ENCODE results near the gene SLC28A2.
"Not testable (repeated sequence)": the region's sequence is repeated elsewhere in the genome, so short reads cannot be mapped to it uniquely, and the experiment has no call there.

The SLC28A2 gene

GRCh38 chr15:45251888-45252287 lies at the start of gene SLC28A2:
SLC28A2 (plus strand) TSS chr15:45252234; CDS start chr15:45253216, 982 bp downstream.
- DNase-seq: no peak

DNA sequence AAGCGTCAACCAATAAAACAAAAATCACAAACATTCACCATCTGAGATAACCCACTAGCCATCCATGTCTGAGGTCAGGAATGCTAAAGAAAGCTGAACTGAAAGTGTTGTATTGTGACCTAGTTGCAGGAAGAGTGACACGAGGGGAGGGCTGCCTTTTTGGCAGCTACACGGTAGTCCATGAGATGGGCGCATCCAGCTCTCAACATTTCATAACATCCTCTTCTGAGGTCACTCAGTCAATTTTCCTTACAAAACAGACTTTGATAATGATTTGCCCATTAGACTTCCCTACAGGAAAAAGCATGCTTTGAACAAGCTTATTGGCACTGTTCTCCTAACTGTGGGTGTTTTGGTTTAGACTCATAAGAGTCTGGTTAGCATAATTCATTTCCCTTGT lies 48.9 kb upstream of the SLC28A2 start:
- DNase-seq: no peak

DNA sequence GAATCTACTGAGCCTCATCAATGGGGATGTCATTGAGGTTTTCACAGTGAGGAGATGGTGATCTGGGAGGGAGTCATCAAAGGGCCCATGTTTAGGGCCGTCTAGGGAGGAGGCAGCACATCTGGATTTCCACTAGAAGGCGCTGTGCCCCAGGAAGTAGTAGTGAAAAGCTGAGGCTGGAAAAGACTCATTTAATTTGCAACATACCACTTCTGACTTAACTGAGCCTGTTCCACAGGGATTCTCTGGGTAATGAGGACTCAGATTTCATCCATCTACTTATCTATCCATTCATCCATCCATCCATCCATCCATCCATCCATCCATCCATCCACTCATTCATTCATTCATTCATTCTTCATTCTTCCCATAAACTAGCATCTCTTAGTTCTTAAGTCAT lies 46.8 kb upstream of the SLC28A2 start:
- peak; percentile 74 for DNase-seq

- DNase-seq: no peak
These were observed 39.5 kb upstream of the SLC28A2 start for GRCh38 chr15:45212493-45212892.

- no peak for DNase-seq
These were observed 30.9 kb upstream of the SLC28A2 start for GRCh38 chr15:45221053-45221599.

DNA sequence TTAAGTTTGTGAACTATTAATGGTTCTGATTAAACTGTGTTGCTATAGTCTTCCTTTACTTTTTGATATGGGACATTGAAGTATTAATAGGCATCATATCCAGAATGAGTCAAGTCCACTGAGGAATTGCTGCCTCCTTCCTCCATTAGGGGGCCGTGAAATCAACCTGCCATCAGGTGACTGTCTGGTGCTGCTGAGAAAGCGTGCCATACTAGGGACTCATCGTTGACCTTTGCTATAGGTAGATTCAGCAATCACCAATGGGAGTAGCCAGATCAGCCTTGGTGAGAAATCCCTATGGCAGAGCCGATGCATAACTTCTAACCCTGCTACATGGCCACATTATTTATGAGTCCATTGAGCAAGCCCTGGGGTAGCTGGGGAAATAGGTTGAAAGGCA lies 30.1 kb upstream of the SLC28A2 start:
- DNase-seq: no peak

GRCh38 chr15:45224621-45225217 lies 27.3 kb upstream of the SLC28A2 start:
- no peak for DNase-seq

GRCh38 chr15:45225506-45226273 lies 26.3 kb upstream of the SLC28A2 start:
- DNase-seq: no peak

DNA sequence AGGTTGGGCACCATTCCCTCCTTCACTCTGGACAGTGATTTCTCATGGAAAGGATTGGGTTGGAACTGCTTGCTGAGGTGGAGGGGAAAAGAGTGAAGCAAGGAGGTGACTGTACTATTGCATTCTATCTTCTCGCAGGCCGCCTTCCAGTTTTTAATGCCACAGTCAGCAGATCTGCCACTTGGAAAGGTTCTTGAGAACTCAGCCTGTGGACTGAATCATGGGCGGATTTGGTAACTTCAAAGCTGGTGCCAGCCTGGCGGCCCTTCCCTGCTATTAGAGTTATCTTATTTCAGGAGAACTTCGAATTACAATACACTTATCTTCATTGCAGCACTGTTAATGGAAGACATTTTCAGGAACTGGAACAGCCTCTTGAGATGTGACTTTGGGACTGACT lies 23.1 kb upstream of the SLC28A2 start:
- DNase-seq: no peak

DNA sequence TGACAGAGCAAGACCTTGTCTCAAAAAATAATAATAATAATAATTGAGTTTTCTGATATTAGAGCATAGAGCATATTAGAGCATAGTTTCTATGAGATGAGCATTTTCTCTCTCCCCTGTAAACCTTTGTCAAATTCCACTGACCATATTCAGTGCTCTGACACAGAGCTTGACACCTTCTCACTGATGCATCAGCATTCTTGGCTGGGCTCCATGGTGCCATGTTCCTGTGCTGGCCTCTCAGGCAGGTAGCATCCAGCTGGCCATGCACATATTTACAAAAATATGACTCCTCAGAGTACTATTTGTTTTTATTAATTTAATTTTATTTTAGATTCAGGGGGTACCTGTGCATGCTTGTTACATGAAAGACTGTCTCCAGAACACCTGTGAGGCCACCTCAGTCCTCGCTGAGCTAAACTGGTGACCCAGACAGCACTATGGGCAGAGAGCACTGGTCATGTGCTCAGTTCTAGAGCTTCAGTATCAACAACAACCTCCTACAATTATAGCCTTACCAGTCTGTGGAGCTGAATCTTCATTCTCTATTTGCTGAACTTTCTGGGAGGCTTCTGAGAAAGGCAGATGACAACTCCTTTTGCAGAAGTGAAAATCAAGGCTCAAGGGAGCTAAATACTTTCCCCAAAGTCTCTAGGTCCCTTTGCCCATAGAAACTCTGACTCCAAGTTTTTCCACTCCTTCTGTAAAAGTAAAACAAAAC lies 21.6 kb upstream of the SLC28A2 start:
- DNase-seq: no peak

GRCh38 chr15:45231132-45231531 lies 20.9 kb upstream of the SLC28A2 start:
- DNase-seq: no peak

DNA sequence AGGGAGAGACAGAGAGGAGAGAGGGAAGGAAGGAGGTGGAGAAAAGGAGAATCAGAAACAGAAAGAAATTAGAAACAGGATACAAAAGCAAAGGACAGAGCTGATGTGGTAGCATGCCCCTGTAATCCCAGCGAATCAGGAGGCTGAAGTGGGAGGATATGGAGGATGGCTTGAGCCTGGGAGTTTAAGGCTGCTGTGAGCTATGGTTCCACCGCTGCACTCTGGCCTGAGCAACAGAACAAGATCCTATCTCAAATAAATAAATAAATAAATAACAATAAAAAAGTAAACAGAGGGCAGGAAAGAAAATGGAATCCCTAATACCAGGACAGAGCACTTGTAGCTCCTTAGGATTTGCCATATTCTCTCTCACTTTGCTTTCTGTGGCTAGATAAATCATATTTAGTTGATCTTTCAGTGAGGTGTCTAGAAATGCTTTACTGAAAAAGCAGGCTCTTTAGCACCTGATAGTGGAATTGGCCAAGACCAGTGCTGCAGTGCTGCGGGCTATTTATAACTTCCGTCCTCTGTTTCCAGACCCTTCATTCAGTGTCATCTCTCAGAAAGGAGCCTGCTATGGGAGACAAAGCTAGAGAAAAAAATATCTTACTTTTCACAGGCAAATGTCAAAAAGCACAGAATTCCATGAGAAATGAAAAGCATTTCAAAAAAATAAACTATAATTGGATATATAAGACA lies 20.0 kb upstream of the SLC28A2 start:
- no peak for DNase-seq

DNA sequence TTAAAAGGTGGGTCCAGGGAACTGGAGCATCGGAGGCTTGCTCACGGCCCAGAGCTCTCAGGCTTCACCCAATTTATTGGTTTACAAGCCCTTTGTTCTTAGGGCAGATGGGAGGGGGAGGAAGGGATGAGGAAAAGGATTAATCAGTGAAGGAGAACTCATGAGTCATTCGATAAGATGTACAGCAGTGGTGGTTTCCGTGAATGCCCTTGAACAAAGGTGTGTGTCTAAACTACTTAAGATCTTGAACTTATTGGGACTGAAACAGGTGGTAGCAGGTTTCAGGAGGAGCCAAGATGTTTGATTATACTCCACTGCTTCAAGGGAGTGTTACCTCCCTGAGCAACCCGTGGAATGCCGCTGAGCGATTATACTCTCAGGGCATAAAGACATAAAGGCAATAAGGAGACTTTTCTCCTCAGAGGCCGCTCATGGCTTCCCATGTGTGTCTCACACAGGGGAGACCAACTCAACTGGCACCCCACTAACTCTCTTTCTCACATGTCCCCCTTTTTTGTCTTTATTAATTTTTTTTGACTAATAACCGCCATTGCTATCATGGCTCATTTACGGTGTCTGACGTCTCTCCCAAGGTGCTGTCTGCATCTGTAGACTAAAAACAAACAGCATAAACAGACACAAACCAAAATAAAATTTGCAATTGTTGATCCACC lies 17.3 kb upstream of the SLC28A2 start:
- no peak for DNase-seq

DNA sequence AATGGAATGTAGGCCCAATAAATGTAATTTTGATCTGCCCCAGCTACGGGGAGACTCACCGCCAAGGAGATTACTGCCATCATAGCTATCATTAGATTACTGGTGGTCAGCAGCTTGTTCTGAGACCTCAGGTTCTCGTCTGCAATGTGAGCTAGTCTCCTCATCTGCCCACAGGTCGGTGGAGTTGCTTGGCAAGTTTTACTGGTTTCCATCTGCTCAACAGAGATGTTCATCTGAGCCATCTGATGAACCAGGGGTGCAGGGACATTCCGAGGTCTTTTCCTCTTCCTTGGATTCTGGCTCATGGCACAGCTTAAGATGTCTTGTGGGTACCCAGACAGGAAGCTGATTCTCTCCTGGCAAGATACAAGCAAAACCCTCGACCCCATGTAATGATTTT lies 15.2 kb upstream of the SLC28A2 start:
- DNase-seq: not testable (repeated sequence)

- DNase-seq: no peak
These were observed 9.7 kb upstream of the SLC28A2 start for GRCh38 chr15:45242289-45242688.

DNA sequence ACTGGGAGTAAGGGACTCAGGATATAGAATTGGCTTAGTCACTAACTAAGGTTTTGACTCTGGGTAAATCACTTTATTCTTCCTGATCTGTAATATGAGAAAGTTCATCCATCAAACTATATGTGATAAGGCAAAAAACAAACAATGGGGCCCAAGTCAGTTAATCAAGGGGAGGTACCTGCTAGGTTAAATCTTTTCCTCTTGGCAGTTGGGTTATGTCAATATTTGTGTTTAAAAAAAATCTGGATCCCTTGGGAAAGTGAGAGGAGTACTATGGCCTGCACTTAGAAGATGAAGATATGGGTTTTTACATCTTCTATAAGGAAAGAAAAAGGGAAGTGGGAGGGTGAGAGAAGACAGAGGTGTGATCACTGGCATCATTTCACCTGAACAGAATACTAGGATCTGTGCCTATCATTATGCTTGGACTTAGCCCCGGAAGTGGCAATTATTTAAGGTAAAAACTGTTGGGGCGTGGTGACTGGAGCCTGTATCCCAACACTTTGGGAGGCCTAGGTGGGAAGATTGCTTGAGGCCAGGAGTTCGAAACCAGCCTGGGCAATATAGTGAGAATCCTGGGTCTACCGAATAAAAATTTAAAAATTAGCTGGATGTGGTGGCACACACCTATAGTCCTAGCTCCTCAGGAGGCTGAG lies 2.8 kb upstream of the SLC28A2 start:
- DNase-seq: no peak

DNA sequence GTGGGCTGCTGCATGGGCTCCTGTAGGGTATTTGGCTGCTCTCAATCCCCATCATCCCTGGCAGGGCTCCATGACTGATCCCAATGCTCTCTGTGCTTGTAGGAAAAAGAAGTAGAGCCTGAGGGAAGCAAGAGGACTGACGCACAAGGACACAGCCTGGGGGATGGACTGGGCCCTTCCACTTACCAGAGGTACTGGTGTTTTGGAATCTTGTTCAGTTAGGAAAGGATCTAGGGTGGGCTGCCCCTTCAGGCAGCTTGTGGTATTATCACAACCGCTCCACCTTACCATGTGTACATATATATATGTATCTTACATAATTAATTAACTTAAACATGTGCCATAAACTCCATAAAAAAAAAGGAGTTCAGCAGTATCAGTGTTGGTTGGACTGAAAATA lies 1.3 kb downstream of the SLC28A2 start:
- DNase-seq: no peak

GRCh38 chr15:45254405-45254804 lies 2.4 kb downstream of the SLC28A2 start:
- no peak for DNase-seq

DNA sequence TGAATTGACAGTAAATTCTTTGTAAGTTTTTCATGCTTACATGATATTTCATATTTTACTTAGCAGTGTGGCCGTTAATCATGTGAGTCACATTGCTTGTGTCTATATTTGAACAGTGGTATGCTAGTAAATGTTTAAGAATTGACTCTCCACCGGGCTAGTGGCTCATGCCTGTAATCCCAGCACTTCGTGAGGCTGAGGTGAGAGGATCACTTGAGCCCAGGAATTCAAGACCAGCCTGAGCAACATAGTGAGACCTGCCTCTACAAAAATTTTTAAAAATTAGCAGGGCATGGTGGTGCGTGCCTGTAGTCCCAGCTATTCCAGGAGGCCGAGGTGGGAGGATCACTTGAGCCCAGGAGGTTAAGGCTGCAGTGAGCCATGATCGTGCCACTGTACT lies 2.8 kb downstream of the SLC28A2 start:
- not testable (repeated sequence) for DNase-seq

GRCh38 chr15:45259796-45260195 lies 7.8 kb downstream of the SLC28A2 start:
- no peak for DNase-seq

- no peak for DNase-seq
These were observed 10.9 kb downstream of the SLC28A2 start for GRCh38 chr15:45262906-45263461.

GRCh38 chr15:45263854-45264253 lies 11.8 kb downstream of the SLC28A2 start:
- DNase-seq: no peak
